OCI-LY7 (cell line): ENCODE measurements around the gene KIAA0930.

Source experiments
- CTCF ChIP-seq: fragments of 200-600 bp; sonication (generic); conservative IDR thresholded peaks from 2 replicates; pipeline ENCODE4 v1.5.1; 2014; ENCODE audit warnings: mild to moderate bottlenecking, antibody characterized with exemption, low read length, moderate library complexity, mixed read lengths
- EZH2phosphoT487 ChIP-seq: fragments of 200-600 bp; sonication (generic); IDR thresholded peaks from 2 replicates; pipeline ENCODE4 v1.6.1; 2018; ENCODE audit warnings: low read depth, borderline replicate concordance, mild to moderate bottlenecking, mixed run types, antibody characterized with exemption, low read length, moderate library complexity, mixed read lengths

GRCh38 chr22:45278125-45278524, 37.4 kb upstream of the KIAA0930 start:
- no peak for TF ChIP-seq CTCF
- no peak for TF ChIP-seq EZH2phosphoT487
